GM13976 (cell line): ENCODE measurements around the gene WDR1.

Experiments
- DNase-seq: peaks from one replicate; pipeline ENCODE4 v3.0.0; 2012; ENCODE audit warnings: low spot score
- CTCF ChIP-seq: IDR thresholded peaks from 2 replicates; pipeline ENCODE4 v1.5.1; 2012; ENCODE audit warnings: borderline replicate concordance, mild to moderate bottlenecking; ENCODE audit not compliant: insufficient read depth; ENCODE audit errors: extremely low read depth, missing control alignments, control extremely low read depth
- in situ Hi-C: fragments of 300-500 bp; cut with MboI; formaldehyde crosslinking; loops from one replicate; pipeline ENCODE4 v1.12.0; 2022; ENCODE audit warnings: low sequenced_read_pairs, mixed read lengths, inconsistent platforms; ENCODE audit not compliant: unreplicated experiment

Gene WDR1

GRCh38 chr4:10119278-10119677 is 2.7 kb upstream of the WDR1 start:
- no peak for DNase-seq
- in situ Hi-C loops: no loop called here
- TF ChIP-seq CTCF: no peak

DNA sequence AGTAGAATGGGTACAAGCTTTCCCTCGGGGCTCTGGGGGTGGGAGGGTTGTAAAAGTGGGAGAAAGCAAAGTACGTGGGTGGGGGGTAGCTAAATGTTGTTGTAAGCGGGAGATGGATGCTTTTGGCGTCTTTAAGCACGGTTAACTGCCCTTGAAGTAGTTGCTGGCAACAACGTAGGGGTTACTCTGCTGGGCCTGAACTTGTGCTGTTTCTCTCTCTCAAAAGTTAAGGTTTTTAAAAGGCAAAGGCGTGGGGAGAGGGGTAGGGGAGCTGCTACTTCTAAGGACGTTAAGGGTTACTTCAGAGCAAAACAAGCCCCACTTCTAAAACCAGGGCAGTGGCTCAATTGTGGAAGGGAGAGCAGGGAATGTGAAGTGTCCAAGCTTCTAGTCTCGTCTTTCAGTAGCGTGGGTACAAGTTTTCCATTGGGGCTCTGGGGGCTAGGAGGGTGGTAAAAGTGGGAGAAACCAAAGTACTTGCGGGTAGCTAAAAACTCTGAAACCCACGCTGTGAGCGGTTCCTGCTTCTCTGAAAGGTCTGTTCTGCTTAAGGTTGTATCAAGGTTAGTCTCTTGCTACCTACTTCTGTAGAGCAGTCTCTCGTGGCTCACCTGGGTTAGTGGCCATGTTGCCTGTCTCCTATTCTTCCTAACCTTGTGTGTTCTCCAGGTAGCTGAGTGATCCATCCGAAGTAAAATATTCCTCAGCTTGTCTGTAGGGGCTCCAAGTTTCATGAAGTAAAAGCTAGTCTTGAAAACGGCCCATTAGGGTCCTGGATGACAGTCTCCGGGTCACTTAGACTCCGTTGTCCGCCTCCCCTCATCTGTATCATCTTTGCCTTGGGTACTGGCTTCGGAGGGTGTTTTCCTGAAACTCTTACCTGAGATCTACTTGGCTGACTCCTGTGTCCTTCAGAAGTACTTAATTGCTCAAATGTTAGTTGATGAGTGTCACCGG is 1.7 kb upstream of the WDR1 start:
- no peak for TF ChIP-seq CTCF
- in situ Hi-C loops: no loop called here
- peak; percentile 25 for DNase-seq

DNA sequence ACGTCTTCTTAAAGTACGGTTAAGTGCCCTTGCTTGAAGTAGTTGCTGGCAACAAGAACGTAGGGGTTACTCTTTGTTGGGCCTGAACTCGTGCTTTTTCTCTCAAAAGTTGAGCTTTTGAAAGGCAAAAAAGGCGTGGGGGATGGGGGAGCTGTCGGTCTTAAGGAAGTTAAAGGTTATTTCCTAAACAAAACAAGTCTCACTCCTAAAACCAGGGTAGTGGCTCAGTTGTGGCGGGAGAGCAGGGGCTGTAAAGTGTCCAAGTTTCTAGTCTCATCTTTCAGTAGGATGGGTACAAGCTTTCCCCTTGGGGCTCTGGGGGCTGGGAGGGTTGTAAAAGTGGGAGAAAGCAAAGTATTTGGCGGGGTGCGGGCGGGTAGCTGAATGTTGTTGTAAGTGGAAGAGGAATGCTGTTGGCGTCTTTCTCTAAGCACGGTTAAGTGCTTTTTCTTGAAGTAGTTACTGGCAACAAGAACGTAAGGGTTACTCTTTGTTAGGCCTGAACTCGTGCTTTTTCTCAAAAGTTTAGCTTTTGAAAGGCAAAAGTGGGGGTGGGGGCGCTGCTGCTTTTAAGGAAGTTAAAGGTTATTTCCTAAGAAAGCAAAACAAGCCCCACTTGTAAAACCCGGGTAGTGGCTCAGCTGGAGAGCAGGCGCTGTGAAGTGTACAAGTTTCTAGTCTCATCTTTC is 904 bp upstream of the WDR1 start:
- DNase-seq: peak; percentile 38
- in situ Hi-C loops: no loop called here
- TF ChIP-seq CTCF: no peak

- DNase-seq: peak; percentile 82
- in situ Hi-C loops: no loop called here
- no peak for TF ChIP-seq CTCF
These were observed 616 bp downstream of the WDR1 start for GRCh38 chr4:10115797-10116568.

GRCh38 chr4:10115271-10115796 is 1.3 kb downstream of the WDR1 start:
- in situ Hi-C loops: no loop called here
- no peak for TF ChIP-seq CTCF
- DNase-seq: no peak

DNA sequence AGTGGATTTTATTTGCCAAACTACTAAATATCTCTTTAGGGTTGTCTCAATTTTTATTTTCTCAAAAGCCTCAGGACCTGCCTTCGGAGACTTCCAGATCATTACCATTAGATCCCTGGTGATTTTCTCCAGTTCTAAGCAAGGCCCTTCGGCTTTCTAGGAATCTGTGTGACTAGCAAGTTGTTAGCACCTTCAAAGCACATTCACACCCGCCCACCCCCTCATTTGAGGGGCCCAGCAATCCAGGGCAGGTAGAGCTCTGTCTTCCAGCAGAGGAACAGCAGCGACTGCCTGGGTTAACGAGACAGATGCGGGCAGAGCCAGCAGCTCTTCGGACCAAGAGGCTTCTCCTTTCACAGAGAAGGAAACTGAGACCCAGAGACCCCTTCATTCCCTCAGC is 2.0 kb downstream of the WDR1 start:
- TF ChIP-seq CTCF: no peak
- DNase-seq: no peak
- in situ Hi-C loops: no loop called here
